ENCODE measurements around the gene DCN. TPM values are rescaled to one million over a fixed set of nuclear protein-coding genes. Genes with fewer than 3 reads are reported as not detected.
A peak's percentile ranks its signal among the peaks of the same experiment; 100 is the strongest.

The DCN gene
- total and polyA plus RNA-seq, 2 experiments from 2014 or later, result 0.92 to 5.0 TPM

- Histone ChIP-seq H3K27ac (no peak overlapping the region), H3K9me3 (ENCODE audit: low read depth) (no peaks in the 10 kb centered on the region), H3K27me3 (no peaks in the 10 kb centered on the region), H3K36me3 (no peaks in the 10 kb centered on the region), H3K4me1 (ENCODE audit: low read depth) (no peaks in the 10 kb centered on the region), H3K4me3 (no peak overlapping the region)
- no peak for DNase-seq (ENCODE audit: low read depth in 1 of 2, low spot score in 1 of 2)
- no peak for TF ChIP-seq CTCF (IDR thresholded peaks at IDR 0.05; ENCODE audit: low read depth, low read length)
These were observed 19.5 kb downstream of the DCN start for GRCh38 chr12:91163116-91163515.

GRCh38 chr12:91161009-91161408 lies 21.6 kb downstream of the DCN start:
- DNase-seq (ENCODE audit: low read depth in 1 of 2, low spot score in 1 of 2), result no peak
- H3K9me3 ChIP-seq (ENCODE audit: low read depth), result no peaks in the 10 kb centered on the region
- no peaks in the 10 kb centered on the region for H3K4me1 ChIP-seq (ENCODE audit: low read depth)
- H3K4me3 ChIP-seq, result no peak overlapping the region
- H3K27me3 ChIP-seq, result no peaks in the 10 kb centered on the region
- H3K36me3 ChIP-seq, result no peaks in the 10 kb centered on the region
- no peak for TF ChIP-seq CTCF (IDR thresholded peaks at IDR 0.05; ENCODE audit: low read depth, low read length)
- no peak overlapping the region for H3K27ac ChIP-seq

DNA sequence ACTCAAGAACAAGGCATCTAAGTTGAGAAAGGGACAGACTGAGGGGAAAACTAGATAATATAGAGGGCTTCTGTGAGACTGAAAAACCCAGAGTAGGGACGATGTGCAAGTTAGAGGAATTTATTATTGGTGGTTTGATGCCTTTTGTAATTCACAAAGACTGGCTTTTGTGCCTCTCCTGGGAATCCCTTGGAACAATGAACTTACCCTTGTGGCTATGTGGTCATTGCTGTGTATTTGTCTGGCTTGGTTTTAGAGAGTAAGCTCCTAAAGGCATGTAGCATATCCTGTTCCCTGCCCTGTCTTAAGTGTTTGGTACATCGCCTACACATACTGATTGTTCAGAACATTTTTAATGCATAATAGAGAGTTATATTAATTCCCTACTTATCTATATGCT lies 26.6 kb downstream of the DCN start:
- Histone ChIP-seq H3K27me3 (no peaks in the 10 kb centered on the region), H3K4me1 (ENCODE audit: low read depth) (no peaks in the 10 kb centered on the region), H3K36me3 (no peaks in the 10 kb centered on the region), H3K27ac (no peak overlapping the region), H3K9me3 (ENCODE audit: low read depth) (no peaks in the 10 kb centered on the region), H3K4me3 (no peak overlapping the region)
- TF ChIP-seq CTCF (IDR thresholded peaks at IDR 0.05; ENCODE audit: low read depth, low read length), result no peak
- peak in 1 of 2 donors; percentile 13 for DNase-seq (ENCODE audit: low read depth in 1 of 2, low spot score in 1 of 2)

GRCh38 chr12:91154131-91154530 lies 28.5 kb downstream of the DCN start:
- no peaks in the 10 kb centered on the region for H3K9me3 ChIP-seq (ENCODE audit: low read depth)
- TF ChIP-seq CTCF (IDR thresholded peaks at IDR 0.05; ENCODE audit: low read depth, low read length), result no peak
- no peaks in the 10 kb centered on the region for H3K4me1 ChIP-seq (ENCODE audit: low read depth)
- no peaks in the 10 kb centered on the region for H3K36me3 ChIP-seq
- no peak overlapping the region for H3K4me3 ChIP-seq
- no peak for DNase-seq (ENCODE audit: low read depth in 1 of 2, low spot score in 1 of 2)
- no peaks in the 10 kb centered on the region for H3K27me3 ChIP-seq
- no peak overlapping the region for H3K27ac ChIP-seq

- DNase-seq (ENCODE audit: low read depth in 1 of 2, low spot score in 1 of 2), result peak in 1 of 2 donors; percentile 17
- no peaks in the 10 kb centered on the region for H3K27me3 ChIP-seq
- H3K36me3 ChIP-seq, result no peaks in the 10 kb centered on the region
- H3K4me3 ChIP-seq, result no peak overlapping the region
- no peak overlapping the region for H3K27ac ChIP-seq
- no peaks in the 10 kb centered on the region for H3K4me1 ChIP-seq (ENCODE audit: low read depth)
- H3K9me3 ChIP-seq (ENCODE audit: low read depth), result no peaks in the 10 kb centered on the region
- no peak for TF ChIP-seq CTCF (IDR thresholded peaks at IDR 0.05; ENCODE audit: low read depth, low read length)
These were observed 38.6 kb downstream of the DCN start for GRCh38 chr12:91144053-91144452.

DNA sequence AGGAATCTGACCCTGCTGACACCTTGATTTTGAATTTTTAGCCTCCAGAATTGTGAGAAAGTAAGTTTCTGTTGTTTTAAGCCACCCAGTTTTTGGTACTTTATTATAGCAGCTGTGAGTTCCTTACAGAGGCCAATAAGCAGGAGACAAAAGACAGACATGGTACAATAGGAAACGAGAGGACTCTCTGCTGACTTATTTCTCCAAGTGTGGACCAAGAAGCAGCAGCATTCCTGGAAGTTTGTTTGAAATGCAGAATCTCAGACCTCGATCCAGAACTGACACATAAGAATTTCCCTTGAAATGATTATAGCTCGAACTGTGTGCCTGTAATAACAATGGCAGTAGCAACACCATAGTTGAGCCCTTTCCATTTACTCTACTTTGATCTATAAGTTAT lies 39.4 kb downstream of the DCN start:
- no peak overlapping the region for H3K27ac ChIP-seq

More for the DNA sequence above, 39.4 kb downstream of the DCN start:
- H3K36me3 ChIP-seq, result no peaks in the 10 kb centered on the region
- H3K9me3 ChIP-seq (ENCODE audit: low read depth), result no peaks in the 10 kb centered on the region
- no peaks in the 10 kb centered on the region for H3K4me1 ChIP-seq (ENCODE audit: low read depth)
- peak in 1 of 2 donors; percentile 65 for DNase-seq (ENCODE audit: low read depth in 1 of 2, low spot score in 1 of 2)
- H3K27me3 ChIP-seq, result no peaks in the 10 kb centered on the region
- TF ChIP-seq CTCF (IDR thresholded peaks at IDR 0.05; ENCODE audit: low read depth, low read length), result no peak
- no peak overlapping the region for H3K4me3 ChIP-seq
